HEK293 (cell line): ENCODE data around the gene NEUROG2.

Experiments
- CTCF ChIA-PET: fragments of 350-600 bp; formaldehyde crosslinking; extraction: SDS; loops from one replicate; lab custom pipeline; 2021; ENCODE audit warnings: antibody characterized with exemption; lab: Yijun Ruan, JAX
- POLR2A ChIA-PET: fragments of 300-600 bp; formaldehyde crosslinking; extraction: SDS; loops from one replicate; lab custom pipeline; 2020; ENCODE audit warnings: antibody characterized with exemption, inconsistent platforms; lab: Yijun Ruan, JAX
- H3K27ac ChIP-seq: fragments of 200-500 bp; sonication (Bioruptor generic); 2 replicates; pipeline ENCODE4 v1.5.1; 2014; ENCODE audit warnings: low read depth, low read length, control low read depth, inconsistent platforms; ENCODE audit errors: extremely low read depth
- H3K36me3 ChIP-seq, 2 experiments: fragments of 200-500 bp in 1 of 2; sonication (Bioruptor generic) in 1 of 2; 1 replicate in 1 of 2; 2 replicates in 1 of 2; pipeline ENCODE4 v1.5.1; 2014 to 2017; ENCODE audit warnings: inconsistent platforms in 2 of 2, low read length in 2 of 2; ENCODE audit not compliant: control insufficient read depth in 2 of 2, insufficient read depth in 1 of 2
- H3K4me1 ChIP-seq: fragments of 200-500 bp; sonication (Bioruptor generic); 2 replicates; pipeline ENCODE4 v1.5.1; 2014; ENCODE audit warnings: mild to moderate bottlenecking, low read length, inconsistent platforms; ENCODE audit not compliant: control insufficient read depth, insufficient read depth
- H3K4me3 ChIP-seq: 2 replicates; pipeline ENCODE4 v1.5.1; 2011; ENCODE audit warnings: low read depth, mild to moderate bottlenecking, control low read depth, low read length, moderate library complexity
- H3K9me3 ChIP-seq: fragments of 200-500 bp; sonication (Bioruptor generic); 2 replicates; pipeline ENCODE4 v1.5.1; 2014; ENCODE audit warnings: low read depth, low read length, inconsistent platforms; ENCODE audit not compliant: control insufficient read depth, insufficient read depth
- CTCF ChIP-seq: fragments of 450-650 bp; formaldehyde crosslinking; IDR thresholded peaks from 2 replicates; pipeline ENCODE4 v1.5.1; 2016; ENCODE audit warnings: missing biosample characterization, missing genetic modification characterization
- FEZF1 ChIP-seq: fragments of 450-650 bp; formaldehyde crosslinking; IDR thresholded peaks from 2 replicates; pipeline ENCODE4 v1.5.1; 2016; ENCODE audit warnings: missing biosample characterization, missing genetic modification characterization
- PRDM1 ChIP-seq: fragments of 450-650 bp; formaldehyde crosslinking; IDR thresholded peaks from 2 replicates; pipeline ENCODE4; 2016; ENCODE audit warnings: missing biosample characterization, missing genetic modification characterization
- PRDM10 ChIP-seq: fragments of 450-650 bp; formaldehyde crosslinking; IDR thresholded peaks from 2 replicates; pipeline ENCODE4 v1.5.1; 2016; ENCODE audit warnings: missing biosample characterization, missing genetic modification characterization
- SCRT1 ChIP-seq: fragments of 450-650 bp; formaldehyde crosslinking; IDR thresholded peaks from 2 replicates; pipeline ENCODE4 v1.5.1; 2016; ENCODE audit warnings: missing biosample characterization, missing genetic modification characterization, borderline replicate concordance
- SCRT2 ChIP-seq: fragments of 450-650 bp; formaldehyde crosslinking; IDR thresholded peaks from 2 replicates; pipeline ENCODE4 v1.5.1; 2016; ENCODE audit warnings: missing biosample characterization, missing genetic modification characterization
- SP3 ChIP-seq: fragments of 450-650 bp; formaldehyde crosslinking; IDR thresholded peaks from 2 replicates; pipeline ENCODE4 v1.5.1; 2016; ENCODE audit warnings: missing biosample characterization, missing genetic modification characterization
- ZBTB1 ChIP-seq: fragments of 450-650 bp; formaldehyde crosslinking; IDR thresholded peaks from 2 replicates; pipeline ENCODE4 v1.5.1; 2016; ENCODE audit warnings: missing biosample characterization, missing genetic modification characterization
- ZBTB48 ChIP-seq: fragments of 450-650 bp; formaldehyde crosslinking; IDR thresholded peaks from 2 replicates; pipeline ENCODE4 v1.5.1; 2016; ENCODE audit warnings: missing biosample characterization, missing genetic modification characterization
- ZFP3 ChIP-seq: fragments of 450-650 bp; formaldehyde crosslinking; IDR thresholded peaks from 2 replicates; pipeline ENCODE4 v1.5.1; 2016; ENCODE audit warnings: low read depth, missing biosample characterization, missing genetic modification characterization
- ZNF274 ChIP-seq, 2 experiments: fragments of 200-500 bp in 1 of 2; fragments of 450-650 bp in 1 of 2; sonication (Bioruptor generic) in 1 of 2; formaldehyde crosslinking in 1 of 2; IDR thresholded peaks; 2 replicates each; pipeline versions ENCODE4 v1.5.1 to v1.6.1; 2014 to 2016; ENCODE audit warnings: borderline replicate concordance in 1 of 2, inconsistent platforms in 1 of 2, low read length in 1 of 2, missing biosample characterization in 1 of 2, missing genetic modification characterization in 1 of 2
- ZNF292 ChIP-seq: fragments of 450-650 bp; formaldehyde crosslinking; IDR thresholded peaks from 2 replicates; pipeline ENCODE4 v1.5.1; 2016; ENCODE audit warnings: low read depth, missing biosample characterization, missing genetic modification characterization, borderline replicate concordance
- ZNF311 ChIP-seq: fragments of 450-650 bp; formaldehyde crosslinking; IDR thresholded peaks from 2 replicates; pipeline ENCODE4 v1.5.1; 2017; ENCODE audit warnings: missing biosample characterization, missing genetic modification characterization, borderline replicate concordance
- ZNF335 ChIP-seq: fragments of 450-650 bp; formaldehyde crosslinking; conservative IDR thresholded peaks from 2 replicates; pipeline ENCODE4 v1.5.1; 2016; ENCODE audit warnings: missing biosample characterization, missing genetic modification characterization
- ZNF366 ChIP-seq: fragments of 450-650 bp; formaldehyde crosslinking; conservative IDR thresholded peaks from 2 replicates; pipeline ENCODE4 v1.5.1; 2016; ENCODE audit warnings: missing biosample characterization, missing genetic modification characterization
- ZNF391 ChIP-seq: fragments of 450-650 bp; formaldehyde crosslinking; IDR thresholded peaks from 2 replicates; pipeline ENCODE4 v1.5.1; 2016; ENCODE audit warnings: low read depth, missing biosample characterization, missing genetic modification characterization, borderline replicate concordance
- ZNF426 ChIP-seq: fragments of 450-650 bp; formaldehyde crosslinking; IDR thresholded peaks from 2 replicates; pipeline ENCODE4 v1.5.1; 2017; ENCODE audit warnings: missing biosample characterization, missing genetic modification characterization, mild to moderate bottlenecking, inconsistent platforms, moderate library complexity
- ZNF513 ChIP-seq: fragments of 450-650 bp; IDR thresholded peaks from 2 replicates; pipeline ENCODE4 v1.5.1; 2018; ENCODE audit warnings: missing biosample characterization, missing genetic modification characterization
- ZNF518A ChIP-seq: fragments of 450-650 bp; formaldehyde crosslinking; conservative IDR thresholded peaks from 2 replicates; pipeline ENCODE4 v1.5.1; 2016; ENCODE audit warnings: low read depth, missing biosample characterization, missing genetic modification characterization
- ZNF530 ChIP-seq: fragments of 450-650 bp; formaldehyde crosslinking; IDR thresholded peaks from 2 replicates; pipeline ENCODE4 v1.5.1; 2016; ENCODE audit warnings: low read depth, missing biosample characterization, missing genetic modification characterization
- ZNF623 ChIP-seq: fragments of 450-650 bp; formaldehyde crosslinking; IDR thresholded peaks from 2 replicates; pipeline ENCODE4 v1.5.1; 2016; ENCODE audit warnings: missing biosample characterization, missing genetic modification characterization
- ZNF629 ChIP-seq: fragments of 450-650 bp; formaldehyde crosslinking; IDR thresholded peaks from 2 replicates; pipeline ENCODE4 v1.5.1; 2017; ENCODE audit warnings: missing biosample characterization, missing genetic modification characterization
- ZNF660 ChIP-seq: fragments of 450-650 bp; IDR thresholded peaks from 2 replicates; pipeline ENCODE4 v1.5.1; 2018; ENCODE audit warnings: missing biosample characterization, mild to moderate bottlenecking, missing genetic modification characterization
- ZNF776 ChIP-seq: fragments of 450-650 bp; formaldehyde crosslinking; IDR thresholded peaks from 2 replicates; pipeline ENCODE4 v1.5.0; 2017; ENCODE audit warnings: missing biosample characterization, missing genetic modification characterization, borderline replicate concordance

NEUROG2 gene

GRCh38 chr4:112514647-112515197 lies 1.3 kb downstream of the NEUROG2 start (continued):
- no peak for TF ChIP-seq ZNF518A
- no peak for TF ChIP-seq ZNF391
- no peak for TF ChIP-seq ZNF660

- H3K27ac ChIP-seq = no peak overlapping the region
- POLR2A ChIA-PET = no interaction called here
- no peaks in the 10 kb centered on the region for H3K36me3 ChIP-seq
- peak overlapping the region; percentile 49 for H3K4me3 ChIP-seq
- CTCF ChIA-PET = no interaction called here
- no peaks in the 10 kb centered on the region for H3K4me1 ChIP-seq
- H3K9me3 ChIP-seq = no peaks in the 10 kb centered on the region
- TF ChIP-seq CTCF (tag by site-specific recombination) (no peak), ZNF426 (no peak), ZNF660 (no peak), SCRT2 (peak; percentile 87), ZNF530 (tag by site-specific recombination) (no peak), ZNF513 (no peak), ZNF366 (tag by site-specific recombination) (no peak), ZBTB1 (no peak), ZNF776 (tag by site-specific recombination) (no peak), PRDM1 (no peak), ZNF629 (tag by site-specific recombination) (no peak), ZNF623 (tag by site-specific recombination) (no peak), SCRT1 (tag by site-specific recombination) (no peak), ZFP3 (tag by site-specific recombination) (no peak), FEZF1 (no peak), ZBTB48 (no peak), ZNF311 (tag by site-specific recombination) (no peak), ZNF292 (tag by site-specific recombination) (no peak), SP3 (tag by site-specific recombination) (peak; percentile 73; the same call in 1 of the 2 replicates), ZNF274 (IDR thresholded peaks at IDR 0.05; ENCODE audit: low read length) (no peak), ZNF274 (tag by site-specific recombination; IDR thresholded peaks at IDR 0.05; ENCODE audit: borderline replicate concordance) (no peak), PRDM10 (tag by site-specific recombination) (peak; percentile 91), ZNF335 (tag by site-specific recombination) (0 out of 2 replicates have a peak, but pooled peaks have one; percentile 44)
These were observed 1.9 kb downstream of the NEUROG2 start for GRCh38 chr4:112513971-112514646.
